Hepatocyte (in vitro differentiated cells): ENCODE results near the gene PSMB4. TPM values are rescaled to one million over a fixed set of nuclear protein-coding genes. Genes with fewer than 3 reads are reported as not detected.
"Not testable (repeated sequence)": the region's sequence is repeated elsewhere in the genome, so short reads cannot be mapped to it uniquely, and the experiment has no call there.

ENCODE experiments used
- DNase-seq: peaks from one replicate; pipeline ENCODE4 v3.0.0-alpha.2; 2016; ENCODE audit warnings: low spot score
- H2AFZ ChIP-seq: fragments of 200-600 bp; sonication (generic); 2 replicates; pipeline ENCODE4 v1.6.0; 2016; ENCODE audit warnings: antibody characterized with exemption, mild to moderate bottlenecking
- H3K27ac ChIP-seq: fragments of 200-600 bp; sonication (generic); 2 replicates; pipeline ENCODE4 v1.5.1; 2016; ENCODE audit warnings: mild to moderate bottlenecking
- H3K27me3 ChIP-seq: fragments of 200-600 bp; sonication (generic); 2 replicates; pipeline ENCODE4 v1.6.1; 2016
- H3K36me3 ChIP-seq: fragments of 200-600 bp; sonication (generic); replicated peaks from 2 replicates; pipeline ENCODE4 v1.5.1; 2016; ENCODE audit warnings: low read depth; ENCODE audit not compliant: insufficient read depth
- H3K4me1 ChIP-seq: fragments of 200-600 bp; sonication (generic); 2 replicates; pipeline ENCODE4 v1.5.1; 2016; ENCODE audit warnings: mild to moderate bottlenecking, moderate library complexity; ENCODE audit not compliant: insufficient read depth
- H3K4me2 ChIP-seq: fragments of 200-600 bp; sonication (generic); 2 replicates; pipeline ENCODE4 v1.6.0; 2016
- H3K4me3 ChIP-seq: fragments of 200-600 bp; sonication (generic); 2 replicates; pipeline ENCODE4 v1.5.1; 2016; ENCODE audit warnings: mild to moderate bottlenecking
- H3K79me2 ChIP-seq: fragments of 200-600 bp; sonication (generic); 2 replicates; pipeline ENCODE4 v1.6.0; 2017; ENCODE audit warnings: mild to moderate bottlenecking
- H3K9me2 ChIP-seq: fragments of 200-600 bp; sonication (generic); replicated peaks from 2 replicates; pipeline ENCODE4 v1.6.0; 2017; ENCODE audit warnings: mild to moderate bottlenecking; ENCODE audit not compliant: insufficient read depth
- H3K9me3 ChIP-seq: fragments of 200-600 bp; sonication (generic); 2 replicates; pipeline ENCODE4 v1.5.1; 2016; ENCODE audit warnings: low read depth, mild to moderate bottlenecking
- H4K20me1 ChIP-seq: fragments of 200-600 bp; sonication (generic); 2 replicates; pipeline ENCODE4 v1.6.0; 2016; ENCODE audit warnings: mild to moderate bottlenecking; ENCODE audit not compliant: insufficient read depth, poor library complexity, severe bottlenecking
- EZH2 ChIP-seq: fragments of 200-600 bp; sonication (generic); IDR thresholded peaks from 2 replicates; pipeline ENCODE4 v1.6.1; 2016; ENCODE audit warnings: antibody characterized with exemption, mild to moderate bottlenecking, borderline replicate concordance
- EZH2phosphoT487 ChIP-seq: fragments of 200-600 bp; sonication (generic); IDR thresholded peaks from one replicate; pipeline ENCODE4 v1.6.1; 2018; ENCODE audit warnings: antibody characterized with exemption, mild to moderate bottlenecking, low read depth, moderate library complexity; ENCODE audit not compliant: unreplicated experiment, severe bottlenecking
- WGBS: methylation state at CpG from one replicate; pipeline ENCODE4 v1.1.6; 2016; ENCODE audit warnings: low lambda C conversion rate; ENCODE audit errors: missing lambda C conversion rate; 5-methylcytosine and 5-hydroxymethylcytosine counted together
- polyA plus RNA-seq: library from polyadenylated mRNA; unstranded; fragments of >200 nt; fragmentation: Nextera tagmentation; extraction: Ambion mirVana; gene quantifications from 2 replicates; pipeline ENCODE4 v1.2.1, GENCODE V29; 2016
- total RNA-seq: library from RNA; depleted of rRNA; stranded (reverse); fragments of >200 nt; gene quantifications from 2 replicates; pipeline ENCODE4 v1.2.3, GENCODE V29; 2014
- TF ChIP-seq, protein P1 (sequence below): fragments of 200-600 bp; sonication (generic); IDR thresholded peaks from 2 replicates; pipeline ENCODE4 v1.5.1; 2016; ENCODE audit warnings: antibody characterized with exemption, mild to moderate bottlenecking; ENCODE audit not compliant: poor library complexity

The PSMB4 gene
- total RNA-seq (240 and 275 TPM in 2 replicates), polyA plus RNA-seq (71.4 and 96.3 TPM in 2 replicates)

DNA sequence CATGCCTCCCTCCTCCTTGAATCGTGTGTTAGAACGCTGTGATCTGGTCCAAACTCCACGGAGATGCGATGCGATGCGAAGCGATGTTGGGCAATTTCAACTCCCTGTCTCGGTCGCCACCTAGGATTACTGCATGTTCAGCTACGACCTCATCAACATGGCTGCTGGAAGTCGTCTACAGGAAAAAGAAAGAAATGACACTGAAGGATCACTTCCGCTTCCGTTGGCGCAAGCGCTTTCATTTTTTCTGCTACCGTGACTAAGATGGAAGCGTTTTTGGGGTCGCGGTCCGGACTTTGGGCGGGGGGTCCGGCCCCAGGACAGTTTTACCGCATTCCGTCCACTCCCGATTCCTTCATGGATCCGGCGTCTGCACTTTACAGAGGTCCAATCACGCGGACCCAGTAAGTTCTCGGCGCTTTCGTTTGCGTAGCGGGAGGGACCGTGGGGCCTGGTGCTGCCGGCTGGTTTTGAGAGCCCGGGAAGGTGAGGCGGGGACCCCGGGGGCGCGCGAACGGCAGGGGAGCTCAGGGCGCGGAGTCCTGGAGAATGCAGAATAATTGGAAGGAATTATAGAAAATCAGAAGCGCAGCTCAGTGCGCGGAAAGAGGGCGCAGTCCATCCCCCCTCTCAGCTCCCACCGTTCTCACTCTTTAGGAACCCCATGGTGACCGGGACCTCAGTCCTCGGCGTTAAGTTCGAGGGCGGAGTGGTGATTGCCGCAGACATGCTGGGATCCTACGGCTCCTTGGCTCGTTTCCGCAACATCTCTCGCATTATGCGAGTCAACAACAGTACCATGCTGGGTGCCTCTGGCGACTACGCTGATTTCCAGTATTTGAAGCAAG lies at the start of gene PSMB4:
PSMB4 (plus strand) TSS at position 250 of the 848 bp plus-strand sequence; CDS start at position 265, 15 bp downstream.
- under 1% methylated on average over 63 of the region's 63 CpGs for WGBS

DNA sequence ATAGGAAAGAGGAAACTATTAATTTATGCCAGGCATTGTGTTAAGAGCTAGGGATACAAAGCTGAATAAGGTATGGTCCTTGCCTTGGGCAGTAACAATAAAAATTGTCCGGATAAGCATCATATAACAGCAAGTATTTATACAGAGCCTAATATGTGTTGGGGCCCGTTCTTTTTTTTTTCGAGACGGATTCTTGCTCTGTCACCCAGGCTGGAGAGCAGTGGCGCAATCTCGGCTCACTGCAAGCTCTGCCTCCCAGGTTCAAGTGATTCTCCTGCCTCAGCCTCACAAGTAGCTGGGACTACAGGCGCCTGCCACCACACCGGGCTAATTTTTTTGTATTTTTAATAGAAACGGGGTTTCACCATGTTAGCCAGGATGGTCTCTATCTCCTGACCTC lies 49.0 kb upstream of the PSMB4 start:
- not testable (repeated sequence) for H4K20me1 ChIP-seq, H3K36me3 ChIP-seq, H3K4me3 ChIP-seq, H3K4me1 ChIP-seq, H3K9me3 ChIP-seq, H2AFZ ChIP-seq, DNase-seq, H3K9me2 ChIP-seq, H3K4me2 ChIP-seq, H3K27me3 ChIP-seq, H3K27ac ChIP-seq, H3K79me2 ChIP-seq
- WGBS: 80% methylated on average over 9 of the region's 9 CpGs

More for the DNA sequence above, at the start of gene PSMB4:
- Histone ChIP-seq H3K9me2 (no peaks in the 10 kb centered on the region), H3K79me2 (peaks cover 19% of the 10 kb centered on the region), H3K27me3 (no peaks in the 10 kb centered on the region), H3K4me1 (peaks cover 10% of the 10 kb centered on the region), H2AFZ (peak within 1 kb of the TSS; percentile 44), H4K20me1 (no peaks in the 10 kb centered on the region), H3K4me3 (peak within 1 kb of the TSS; percentile 72), H3K9me3 (no peaks in the 10 kb centered on the region), H3K4me2 (peak within 1 kb of the TSS; percentile 98), H3K27ac (peak within 1 kb of the TSS; percentile 76), H3K36me3 (peaks cover 6% of the 10 kb centered on the region)
- TF ChIP-seq EZH2: no peak
- TF ChIP-seq, protein P1, sequence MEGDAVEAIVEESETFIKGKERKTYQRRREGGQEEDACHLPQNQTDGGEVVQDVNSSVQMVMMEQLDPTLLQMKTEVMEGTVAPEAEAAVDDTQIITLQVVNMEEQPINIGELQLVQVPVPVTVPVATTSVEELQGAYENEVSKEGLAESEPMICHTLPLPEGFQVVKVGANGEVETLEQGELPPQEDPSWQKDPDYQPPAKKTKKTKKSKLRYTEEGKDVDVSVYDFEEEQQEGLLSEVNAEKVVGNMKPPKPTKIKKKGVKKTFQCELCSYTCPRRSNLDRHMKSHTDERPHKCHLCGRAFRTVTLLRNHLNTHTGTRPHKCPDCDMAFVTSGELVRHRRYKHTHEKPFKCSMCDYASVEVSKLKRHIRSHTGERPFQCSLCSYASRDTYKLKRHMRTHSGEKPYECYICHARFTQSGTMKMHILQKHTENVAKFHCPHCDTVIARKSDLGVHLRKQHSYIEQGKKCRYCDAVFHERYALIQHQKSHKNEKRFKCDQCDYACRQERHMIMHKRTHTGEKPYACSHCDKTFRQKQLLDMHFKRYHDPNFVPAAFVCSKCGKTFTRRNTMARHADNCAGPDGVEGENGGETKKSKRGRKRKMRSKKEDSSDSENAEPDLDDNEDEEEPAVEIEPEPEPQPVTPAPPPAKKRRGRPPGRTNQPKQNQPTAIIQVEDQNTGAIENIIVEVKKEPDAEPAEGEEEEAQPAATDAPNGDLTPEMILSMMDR: peak; percentile 42
- DNase-seq: peak; percentile 91

DNA sequence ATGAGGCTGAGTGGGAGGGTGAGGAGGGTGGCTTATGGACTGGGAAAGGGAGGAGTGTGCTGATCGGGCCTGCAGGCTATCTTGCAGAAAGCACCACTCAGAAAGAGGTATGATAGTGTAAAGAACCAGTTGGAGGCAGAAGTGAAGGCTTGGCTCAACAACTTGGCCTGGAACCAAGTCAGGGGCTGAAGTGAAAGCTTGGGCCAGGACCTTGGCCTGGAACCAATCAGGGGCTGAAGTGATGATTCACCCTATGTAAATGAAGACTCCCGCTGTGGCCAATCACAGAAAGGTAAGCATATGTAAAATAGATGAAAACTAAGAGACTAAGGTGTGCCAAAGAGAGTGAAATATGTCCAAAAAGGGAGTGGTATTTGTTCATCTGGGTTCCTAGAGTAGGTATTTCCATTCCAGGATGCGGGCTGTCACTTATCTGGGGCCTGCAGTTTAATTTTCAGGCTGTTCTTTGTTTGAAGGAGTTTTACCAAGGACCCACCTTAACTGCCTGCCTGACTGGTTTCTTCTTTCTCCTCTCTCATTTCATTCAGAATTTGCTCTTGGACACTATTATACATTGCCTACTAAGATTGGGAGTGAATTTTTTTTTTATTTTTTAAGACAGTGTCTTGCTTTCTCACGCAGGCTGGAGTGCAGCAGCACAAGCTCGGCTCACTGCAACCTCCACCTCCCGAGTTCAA lies 47.2 kb upstream of the PSMB4 start:
- H3K9me2 ChIP-seq: no peaks in the 10 kb centered on the region
- H3K36me3 ChIP-seq: no peaks in the 10 kb centered on the region
- no peaks in the 10 kb centered on the region for H4K20me1 ChIP-seq
- H3K4me3 ChIP-seq: no peak overlapping the region
- no peak overlapping the region for H3K4me2 ChIP-seq
- H2AFZ ChIP-seq: no peak overlapping the region
- no peaks in the 10 kb centered on the region for H3K4me1 ChIP-seq
- DNase-seq: peak; percentile 40
- H3K27ac ChIP-seq: no peak overlapping the region
- no peaks in the 10 kb centered on the region for H3K27me3 ChIP-seq
- H3K9me3 ChIP-seq: no peaks in the 10 kb centered on the region
- H3K79me2 ChIP-seq: no peaks in the 10 kb centered on the region
- WGBS: 93% methylated on average over 6 of the region's 6 CpGs
- TF ChIP-seq EZH2phosphoT487 (no peak), EZH2 (no peak)
- TF ChIP-seq, protein P1: no peak

DNA sequence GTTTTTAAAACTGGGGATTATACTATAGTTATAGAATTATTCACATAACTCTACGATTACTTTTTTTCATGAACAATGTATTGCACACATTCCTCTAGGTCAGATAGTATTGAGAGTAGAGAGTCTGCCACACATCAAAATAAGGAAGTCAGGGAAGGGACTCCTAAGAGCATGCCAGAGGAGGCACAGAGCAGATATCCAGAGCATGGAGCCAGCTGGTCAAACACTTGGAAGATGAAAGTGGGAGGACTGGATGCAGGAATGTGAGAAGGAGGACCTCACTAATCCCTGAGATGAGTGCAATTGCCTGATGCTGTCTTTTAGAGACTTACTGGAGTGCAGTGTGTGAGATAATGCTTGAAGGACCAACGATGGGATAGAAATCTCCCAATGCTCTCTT lies 42.7 kb upstream of the PSMB4 start:
- Histone ChIP-seq H3K4me1 (no peaks in the 10 kb centered on the region), H3K36me3 (no peaks in the 10 kb centered on the region), H3K4me2 (no peak overlapping the region), H3K4me3 (no peak overlapping the region), H3K27ac (no peak overlapping the region), H3K9me2 (no peaks in the 10 kb centered on the region), H3K27me3 (no peaks in the 10 kb centered on the region), H3K9me3 (no peaks in the 10 kb centered on the region), H2AFZ (no peak overlapping the region), H4K20me1 (no peaks in the 10 kb centered on the region), H3K79me2 (no peaks in the 10 kb centered on the region)
- DNase-seq: peak; percentile 3
- TF ChIP-seq, protein P1: no peak
- WGBS: 43% methylated on average over 2 of the region's 2 CpGs
